GM15510 (cell line): ENCODE measurements around the gene TOB2.

ENCODE experiments used
- POLR2A ChIP-seq: IDR thresholded peaks from 3 replicates; pipeline ENCODE4 v1.6.1; 2011; ENCODE audit warnings: borderline replicate concordance; ENCODE audit not compliant: insufficient read length; ENCODE audit errors: extremely low read depth

TOB2 gene

GRCh38 chr22:41442240-41442792, 4.3 kb downstream of the TOB2 start:
- no peak for TF ChIP-seq POLR2A

- TF ChIP-seq POLR2A = no peak
Observed at GRCh38 chr22:41437198-41437597, 9.4 kb downstream of the TOB2 start.

- no peak for TF ChIP-seq POLR2A
Observed at GRCh38 chr22:41436322-41437113, 10.1 kb downstream of the TOB2 start.

GRCh38 chr22:41435560-41435959, 11.0 kb downstream of the TOB2 start:
- no peak for TF ChIP-seq POLR2A

DNA sequence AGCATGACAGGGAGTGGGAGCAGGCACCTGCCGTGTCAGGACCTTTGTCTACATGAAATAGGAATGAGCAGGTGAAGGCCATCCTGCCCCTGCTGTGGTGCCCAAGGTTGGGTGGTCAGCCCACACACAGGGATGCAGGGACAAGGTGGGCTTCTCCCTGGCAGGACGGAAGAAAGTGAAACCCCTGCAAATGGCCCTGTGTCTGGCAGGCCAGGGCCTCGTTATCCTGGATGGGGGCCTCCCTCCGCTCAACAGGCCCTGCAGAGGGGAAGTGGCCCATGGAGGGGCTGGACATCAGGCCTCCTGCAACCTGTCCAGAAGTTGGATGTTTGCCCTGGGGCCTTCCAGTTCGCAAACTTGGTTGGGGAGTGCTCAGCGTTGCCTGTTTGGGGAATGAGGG, 14.9 kb downstream of the TOB2 start:
- no peak for TF ChIP-seq POLR2A

DNA sequence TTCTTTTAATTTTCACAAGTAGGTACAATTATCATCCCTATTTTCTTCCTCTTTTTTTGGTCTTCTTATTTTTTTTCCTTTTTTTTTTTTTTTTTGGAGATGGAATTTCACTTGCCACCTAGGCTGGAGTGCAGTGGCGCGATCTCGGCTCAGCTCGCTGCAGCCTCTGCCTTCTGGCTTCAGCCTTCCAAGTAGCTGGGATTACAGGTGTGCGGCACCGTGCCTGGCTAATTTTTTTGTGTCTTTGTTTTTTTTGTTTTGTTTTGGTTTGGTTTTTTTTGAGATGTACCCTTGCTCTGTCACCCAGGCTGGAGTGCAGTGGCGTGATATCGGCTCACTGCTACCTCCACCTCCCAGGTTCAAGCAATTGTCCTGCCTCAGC, 16.7 kb downstream of the TOB2 start:
- TF ChIP-seq POLR2A = no peak

- no peak for TF ChIP-seq POLR2A
Observed at GRCh38 chr22:41429232-41429950, 17.2 kb downstream of the TOB2 start.

GRCh38 chr22:41425660-41426365, 20.8 kb downstream of the TOB2 start:
- no peak for TF ChIP-seq POLR2A

DNA sequence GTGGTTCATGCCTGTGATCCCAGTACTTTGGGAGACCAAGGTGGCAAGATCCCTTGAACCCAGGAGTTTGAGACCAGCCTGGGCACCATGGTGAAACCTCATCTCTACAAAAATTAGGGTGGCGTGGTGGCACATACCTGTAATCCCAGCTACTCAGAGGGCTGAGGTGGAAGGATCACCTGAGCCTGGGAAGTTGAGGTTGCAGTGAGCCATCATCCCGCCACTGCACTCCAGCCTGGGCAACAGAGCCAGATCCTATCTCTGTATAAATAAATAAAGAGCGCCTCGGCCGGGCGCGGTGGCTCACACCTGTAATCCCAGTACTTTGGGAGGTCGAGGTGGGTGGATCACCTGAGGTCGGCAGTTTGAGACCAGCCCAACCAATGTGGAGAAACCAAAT, 27.9 kb downstream of the TOB2 start:
- no peak for TF ChIP-seq POLR2A

DNA sequence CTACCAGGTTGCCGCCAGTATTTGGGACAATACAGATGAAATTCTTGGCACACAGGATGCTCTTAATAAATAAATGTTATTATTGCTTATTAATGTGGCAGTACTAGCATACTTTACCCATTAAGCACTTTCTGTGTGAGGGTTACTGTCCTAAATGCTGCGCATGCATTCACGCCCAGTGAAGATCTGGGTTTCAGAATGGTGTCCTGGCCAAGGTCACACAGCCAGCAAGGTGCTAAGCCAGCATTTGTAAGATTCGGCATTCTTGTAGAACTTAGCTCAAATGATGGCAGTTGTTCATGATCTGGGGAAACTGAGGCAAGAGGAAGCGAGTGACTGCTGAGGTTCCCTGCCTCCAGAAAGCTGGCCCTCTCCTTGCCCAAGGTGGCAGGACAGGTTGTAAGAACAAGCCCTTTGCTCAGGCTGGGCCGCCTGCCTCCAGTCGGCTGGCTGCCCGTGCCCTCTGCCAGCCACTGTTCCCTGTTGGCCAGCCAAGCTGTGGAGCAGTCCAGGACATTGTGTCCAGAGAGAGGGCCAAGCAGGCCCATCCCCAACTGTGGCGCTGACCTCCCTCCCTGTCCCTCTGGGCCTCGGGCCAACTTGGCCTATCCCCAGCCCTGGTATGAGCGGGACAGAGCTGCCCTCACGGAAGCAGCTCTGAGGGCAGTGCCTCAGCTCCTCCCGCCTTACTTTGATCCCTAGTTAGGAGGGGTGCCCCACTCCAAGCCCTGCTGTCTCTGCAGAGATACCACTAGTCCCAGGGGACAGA, 28.8 kb downstream of the TOB2 start:
- no peak for TF ChIP-seq POLR2A

GRCh38 chr22:41415554-41415953, 31.0 kb downstream of the TOB2 start:
- no peak for TF ChIP-seq POLR2A

- TF ChIP-seq POLR2A = no peak
Observed at GRCh38 chr22:41411021-41411851, 35.4 kb downstream of the TOB2 start.

DNA sequence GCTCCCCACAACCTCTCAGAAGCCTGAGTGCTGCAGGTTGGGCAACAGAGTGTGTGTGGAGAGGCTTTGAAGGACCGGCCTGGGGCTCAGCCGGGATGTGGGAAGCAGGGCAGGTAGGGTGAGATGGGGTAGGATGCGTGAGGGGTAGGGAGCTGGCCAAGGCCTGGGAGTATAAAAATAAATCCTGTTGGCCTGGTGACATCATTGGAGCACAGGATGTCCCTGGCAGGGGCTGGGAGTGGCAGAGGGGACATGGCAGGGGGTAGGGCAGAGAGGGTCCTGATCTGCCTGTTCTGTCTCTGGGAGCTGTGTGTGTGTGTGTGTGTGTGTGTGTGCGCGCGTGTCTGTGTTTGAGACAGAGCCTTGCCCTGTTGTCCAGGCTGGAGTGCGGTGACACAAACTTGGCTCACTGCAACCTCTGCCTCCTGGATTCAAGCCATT, 36.3 kb downstream of the TOB2 start:
- TF ChIP-seq POLR2A = no peak
